ENCODE data around the gene KRTDAP. TPM values are rescaled to one million over a fixed set of nuclear protein-coding genes. Genes with fewer than 3 reads are reported as not detected.

Gene KRTDAP
- total RNA-seq, 1 donor from 2014 or later = not detected

DNA sequence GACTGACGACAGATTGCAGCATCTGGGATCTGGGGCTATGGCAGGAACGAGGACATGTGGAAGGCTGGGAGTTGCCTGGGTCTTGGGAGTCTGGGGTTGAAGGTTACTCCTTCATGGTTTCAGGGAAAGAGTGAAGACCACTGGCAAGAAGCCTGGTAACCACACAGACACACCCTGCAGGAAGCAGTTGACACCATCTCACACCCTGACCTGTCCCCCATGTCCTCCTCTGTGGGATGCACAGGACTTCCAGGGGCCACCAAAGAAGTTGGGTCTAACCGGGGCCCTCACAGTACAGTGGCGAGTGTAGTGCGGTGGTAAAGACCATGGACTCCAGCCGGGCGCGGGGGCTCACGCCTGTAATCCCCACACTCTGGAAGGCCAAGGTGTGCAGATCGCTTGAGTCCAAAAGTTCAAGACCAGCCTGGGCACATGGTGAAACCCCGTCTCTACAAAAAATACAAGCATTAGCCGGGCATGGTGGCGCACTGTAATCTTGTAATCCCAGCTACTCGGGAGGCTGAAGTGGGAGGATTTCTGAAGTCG is 52.8 kb downstream of the KRTDAP start:
- Mint-ChIP-seq H3K4me1 (ENCODE audit: unreplicated experiment) (peaks cover 3% of the 10 kb centered on the region), H3K4me3 (ENCODE audit: unreplicated experiment) (no peak overlapping the region), H3K9me3 (ENCODE audit: unreplicated experiment) (no peaks in the 10 kb centered on the region), H3K27me3 (ENCODE audit: unreplicated experiment) (peaks cover 5% of the 10 kb centered on the region), H3K36me3 (ENCODE audit: unreplicated experiment) (no peaks in the 10 kb centered on the region), H3K27ac (ENCODE audit: unreplicated experiment) (no peak overlapping the region)
- no peak for DNase-seq (ENCODE audit: extremely low spot score, unreplicated experiment)
- TF ChIP-seq, protein P1, sequence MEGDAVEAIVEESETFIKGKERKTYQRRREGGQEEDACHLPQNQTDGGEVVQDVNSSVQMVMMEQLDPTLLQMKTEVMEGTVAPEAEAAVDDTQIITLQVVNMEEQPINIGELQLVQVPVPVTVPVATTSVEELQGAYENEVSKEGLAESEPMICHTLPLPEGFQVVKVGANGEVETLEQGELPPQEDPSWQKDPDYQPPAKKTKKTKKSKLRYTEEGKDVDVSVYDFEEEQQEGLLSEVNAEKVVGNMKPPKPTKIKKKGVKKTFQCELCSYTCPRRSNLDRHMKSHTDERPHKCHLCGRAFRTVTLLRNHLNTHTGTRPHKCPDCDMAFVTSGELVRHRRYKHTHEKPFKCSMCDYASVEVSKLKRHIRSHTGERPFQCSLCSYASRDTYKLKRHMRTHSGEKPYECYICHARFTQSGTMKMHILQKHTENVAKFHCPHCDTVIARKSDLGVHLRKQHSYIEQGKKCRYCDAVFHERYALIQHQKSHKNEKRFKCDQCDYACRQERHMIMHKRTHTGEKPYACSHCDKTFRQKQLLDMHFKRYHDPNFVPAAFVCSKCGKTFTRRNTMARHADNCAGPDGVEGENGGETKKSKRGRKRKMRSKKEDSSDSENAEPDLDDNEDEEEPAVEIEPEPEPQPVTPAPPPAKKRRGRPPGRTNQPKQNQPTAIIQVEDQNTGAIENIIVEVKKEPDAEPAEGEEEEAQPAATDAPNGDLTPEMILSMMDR (IDR thresholded peaks at IDR 0.05) = no peak

Other genes with a start within 250 kb of the KRTDAP start
- gene LSR, start 241.5 kb downstream of the KRTDAP start, total RNA-seq = 0.29 and 0.83 TPM in 2 replicates
- gene USF2, start 221.5 kb downstream of the KRTDAP start, total RNA-seq = 112 and 115 TPM in 2 replicates
- 0.68 TPM in 1 of 2 replicates, not detected in the other for gene HAMP, start 207.9 kb downstream of the KRTDAP start, total RNA-seq
- not detected in 2 replicates for gene MAG, start 198.3 kb downstream of the KRTDAP start, total RNA-seq
- not detected in 2 replicates for gene CD22, start 161.3 kb downstream of the KRTDAP start, total RNA-seq
- not detected in 2 replicates for gene FFAR1, start 142.6 kb downstream of the KRTDAP start, total RNA-seq
- not detected in 2 replicates for gene FFAR3, start 132.0 kb downstream of the KRTDAP start, total RNA-seq
- gene GPR42, start 119.4 kb downstream of the KRTDAP start, total RNA-seq = not detected in 2 replicates
- gene FFAR2, start 42.2 kb downstream of the KRTDAP start, total RNA-seq = not detected in 2 replicates
- gene DMKN, start 23.2 kb upstream of the KRTDAP start, total RNA-seq = not detected in 2 replicates
- not detected in 2 replicates for gene SBSN, start 37.8 kb upstream of the KRTDAP start, total RNA-seq
- not detected in 2 replicates for gene GAPDHS, start 43.0 kb upstream of the KRTDAP start, total RNA-seq
- gene TMEM147, start 55.2 kb upstream of the KRTDAP start, total RNA-seq = 110 and 111 TPM in 2 replicates
- gene ATP4A, start 73.2 kb upstream of the KRTDAP start, total RNA-seq = not detected in 2 replicates
- gene PMIS2, start 95.7 kb upstream of the KRTDAP start, total RNA-seq = not detected in 2 replicates
- gene HAUS5, start 122.3 kb upstream of the KRTDAP start, total RNA-seq = 15.0 and 16.6 TPM in 2 replicates
- 88.9 and 95.3 TPM in 2 replicates for gene RBM42, start 138.6 kb upstream of the KRTDAP start, total RNA-seq
- gene ETV2, start 151.3 kb upstream of the KRTDAP start, total RNA-seq = 1.2 and 1.3 TPM in 2 replicates
- 317 and 370 TPM in 2 replicates for gene COX6B1, start 157.9 kb upstream of the KRTDAP start, total RNA-seq
- gene UPK1A, start 176.1 kb upstream of the KRTDAP start, total RNA-seq = not detected in 2 replicates
- gene ZBTB32, start 214.1 kb upstream of the KRTDAP start, total RNA-seq = not detected in 2 replicates
- gene KMT2B, start 227.5 kb upstream of the KRTDAP start, total RNA-seq = 45.1 and 45.3 TPM in 2 replicates